HUES6 (cell line): ENCODE results near the gene GRID1.

Experiments used
- H3K27ac ChIP-seq: 2 replicates; pipeline ENCODE4 v1.7.0; 2013; ENCODE audit warnings: low read depth, mild to moderate bottlenecking, low read length, inconsistent platforms
- H3K27me3 ChIP-seq: 2 replicates; pipeline ENCODE4 v1.6.1; 2013; ENCODE audit warnings: low read length; ENCODE audit not compliant: control insufficient read depth, insufficient read depth
- H3K36me3 ChIP-seq: 2 replicates; pipeline ENCODE4 v1.6.1; 2013; ENCODE audit warnings: low read length; ENCODE audit not compliant: control insufficient read depth, insufficient read depth
- H3K4me1 ChIP-seq: 2 replicates; pipeline ENCODE4 v1.6.1; 2013; ENCODE audit warnings: low read length; ENCODE audit not compliant: control insufficient read depth, insufficient read depth
- H3K4me3 ChIP-seq: 2 replicates; pipeline ENCODE4 v1.5.1; 2013; ENCODE audit warnings: low read depth, low read length
- H3K9ac ChIP-seq: one replicate; pipeline ENCODE4 v1.6.1; 2013; ENCODE audit warnings: mild to moderate bottlenecking, low read length
- H3K9me3 ChIP-seq: 2 replicates; pipeline ENCODE4 v1.6.1; 2013; ENCODE audit warnings: low read depth, low read length; ENCODE audit not compliant: control insufficient read depth, insufficient read depth

The GRID1 gene

DNA sequence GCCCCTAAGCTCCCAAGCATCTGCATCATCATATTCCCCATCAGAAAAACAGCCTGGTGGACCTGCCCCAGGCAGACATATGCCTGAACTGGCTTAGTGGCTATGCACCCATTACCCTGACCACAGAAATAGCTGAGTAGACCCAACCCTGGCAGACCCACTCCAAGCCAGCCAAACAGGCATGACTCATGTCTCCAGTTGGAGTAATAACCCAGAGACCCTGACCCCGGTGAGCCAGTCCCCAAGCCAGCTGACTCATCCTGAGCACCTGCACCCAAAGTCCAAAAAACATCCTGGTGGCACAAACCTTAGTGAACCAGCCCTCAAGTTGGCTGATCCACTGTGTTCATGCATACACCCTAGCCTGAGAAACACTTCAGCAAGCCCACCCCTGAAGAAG is 555.9 kb downstream of the GRID1 start:
- Histone ChIP-seq H3K27me3 (no peaks in the 10 kb centered on the region), H3K4me3 (no peak overlapping the region), H3K9ac (no peak overlapping the region), H3K36me3 (no peaks in the 10 kb centered on the region), H3K4me1 (no peaks in the 10 kb centered on the region), H3K27ac (no peak overlapping the region), H3K9me3 (peaks cover 10% of the 10 kb centered on the region; the same call in 1 of the 2 replicates)

DNA sequence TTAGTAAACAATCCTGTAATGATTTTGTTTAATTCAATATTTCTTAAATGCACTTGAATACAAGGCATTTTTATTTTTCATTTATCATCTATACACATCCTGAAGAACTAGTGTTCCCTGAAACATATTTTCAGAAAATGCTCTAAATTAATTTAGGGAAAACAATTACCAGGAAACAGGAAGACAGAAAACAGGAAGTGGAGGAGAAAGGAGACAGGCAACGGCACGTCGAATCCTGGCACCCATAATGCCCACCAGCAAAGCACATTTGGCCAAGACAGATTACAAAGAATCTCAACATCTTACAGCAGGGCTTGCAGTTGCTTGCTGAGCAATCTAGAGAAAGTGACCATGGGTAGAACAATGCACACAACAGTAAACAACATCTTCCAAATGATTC is 571.1 kb downstream of the GRID1 start:
- Histone ChIP-seq H3K4me1 (no peaks in the 10 kb centered on the region), H3K36me3 (no peaks in the 10 kb centered on the region), H3K27me3 (no peaks in the 10 kb centered on the region), H3K9me3 (no peaks in the 10 kb centered on the region), H3K27ac (no peak overlapping the region), H3K9ac (no peak overlapping the region), H3K4me3 (no peak overlapping the region)

DNA sequence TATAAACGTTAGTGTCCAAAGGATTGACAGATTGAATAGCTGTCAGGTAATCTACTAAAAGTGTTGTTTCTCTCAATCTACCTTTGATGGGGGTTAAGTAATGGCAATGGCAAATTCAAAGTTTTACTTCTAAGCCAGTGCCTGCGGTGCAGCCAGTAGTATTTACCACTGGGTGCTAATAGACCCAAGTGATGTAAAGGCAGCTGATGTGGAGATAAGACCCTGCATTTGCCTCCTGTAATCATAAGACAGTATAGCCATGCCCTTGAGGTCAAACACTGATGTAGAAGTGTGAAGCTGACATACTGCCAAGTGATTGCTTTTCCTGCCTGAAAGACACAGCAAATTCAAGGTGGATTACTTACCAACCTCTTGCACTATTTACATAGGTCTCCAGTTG is 572.0 kb downstream of the GRID1 start:
- Histone ChIP-seq H3K36me3 (no peaks in the 10 kb centered on the region), H3K4me3 (no peak overlapping the region), H3K27me3 (no peaks in the 10 kb centered on the region), H3K4me1 (no peaks in the 10 kb centered on the region), H3K9ac (no peak overlapping the region), H3K27ac (no peak overlapping the region), H3K9me3 (no peaks in the 10 kb centered on the region)

DNA sequence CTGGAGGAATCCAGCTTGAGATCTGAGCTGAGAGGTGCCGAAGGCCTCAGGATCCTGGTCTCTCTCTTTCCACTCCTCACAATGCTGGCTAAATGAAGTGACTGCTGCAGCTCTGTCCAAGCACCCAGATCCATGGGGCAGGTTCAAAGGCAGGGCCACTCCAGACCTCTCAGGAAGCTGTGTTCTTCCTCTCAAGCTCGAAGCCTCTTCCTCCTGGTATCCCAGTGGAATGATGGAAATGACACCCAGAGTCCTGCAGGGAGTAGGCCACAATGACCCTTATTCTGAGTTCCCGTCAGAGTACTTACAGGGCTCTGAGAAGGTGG is 574.1 kb downstream of the GRID1 start:
- H3K4me1 ChIP-seq, result no peaks in the 10 kb centered on the region
- H3K27ac ChIP-seq, result no peak overlapping the region
- H3K4me3 ChIP-seq, result no peak overlapping the region
- no peak overlapping the region for H3K9ac ChIP-seq
- no peaks in the 10 kb centered on the region for H3K9me3 ChIP-seq
- no peaks in the 10 kb centered on the region for H3K36me3 ChIP-seq
- H3K27me3 ChIP-seq, result no peaks in the 10 kb centered on the region

DNA sequence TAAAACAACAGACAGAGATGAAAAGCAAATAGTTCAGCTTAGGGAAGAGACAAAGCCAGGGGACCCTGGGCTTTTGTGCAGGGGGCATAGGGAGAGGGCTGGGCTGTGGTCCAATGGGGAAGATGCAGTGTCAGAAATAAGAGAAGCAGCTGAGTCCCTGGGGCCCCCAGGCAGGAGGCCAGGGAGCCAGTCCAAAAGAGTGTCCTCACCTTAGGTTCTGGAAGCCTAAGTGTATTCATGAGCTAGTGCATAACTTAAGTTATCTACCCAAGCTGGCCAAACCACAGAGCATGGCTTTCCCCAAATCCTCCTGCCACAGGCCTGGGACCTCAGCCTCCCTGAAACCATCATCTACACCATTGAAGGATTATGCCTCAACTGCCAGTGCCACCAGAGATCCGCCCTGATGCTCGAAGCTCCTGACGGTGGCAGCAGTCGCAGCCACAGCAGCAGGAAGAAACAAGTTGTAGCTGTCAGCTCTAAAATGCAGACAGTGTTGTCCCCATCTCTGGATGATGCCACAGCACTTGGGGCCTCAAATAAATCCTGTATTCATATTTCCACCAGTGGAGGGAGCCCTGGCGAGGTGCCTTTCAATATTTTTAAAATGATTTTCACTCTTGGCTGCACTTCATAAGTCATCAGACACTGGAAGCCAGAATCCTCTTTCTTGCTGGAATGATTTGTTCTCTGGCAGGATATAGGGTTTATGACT is 574.6 kb downstream of the GRID1 start:
- no peaks in the 10 kb centered on the region for H3K9me3 ChIP-seq
- H3K27me3 ChIP-seq, result no peaks in the 10 kb centered on the region
- H3K9ac ChIP-seq, result no peak overlapping the region
- H3K27ac ChIP-seq, result no peak overlapping the region
- no peaks in the 10 kb centered on the region for H3K4me1 ChIP-seq
- no peak overlapping the region for H3K4me3 ChIP-seq
- no peaks in the 10 kb centered on the region for H3K36me3 ChIP-seq

DNA sequence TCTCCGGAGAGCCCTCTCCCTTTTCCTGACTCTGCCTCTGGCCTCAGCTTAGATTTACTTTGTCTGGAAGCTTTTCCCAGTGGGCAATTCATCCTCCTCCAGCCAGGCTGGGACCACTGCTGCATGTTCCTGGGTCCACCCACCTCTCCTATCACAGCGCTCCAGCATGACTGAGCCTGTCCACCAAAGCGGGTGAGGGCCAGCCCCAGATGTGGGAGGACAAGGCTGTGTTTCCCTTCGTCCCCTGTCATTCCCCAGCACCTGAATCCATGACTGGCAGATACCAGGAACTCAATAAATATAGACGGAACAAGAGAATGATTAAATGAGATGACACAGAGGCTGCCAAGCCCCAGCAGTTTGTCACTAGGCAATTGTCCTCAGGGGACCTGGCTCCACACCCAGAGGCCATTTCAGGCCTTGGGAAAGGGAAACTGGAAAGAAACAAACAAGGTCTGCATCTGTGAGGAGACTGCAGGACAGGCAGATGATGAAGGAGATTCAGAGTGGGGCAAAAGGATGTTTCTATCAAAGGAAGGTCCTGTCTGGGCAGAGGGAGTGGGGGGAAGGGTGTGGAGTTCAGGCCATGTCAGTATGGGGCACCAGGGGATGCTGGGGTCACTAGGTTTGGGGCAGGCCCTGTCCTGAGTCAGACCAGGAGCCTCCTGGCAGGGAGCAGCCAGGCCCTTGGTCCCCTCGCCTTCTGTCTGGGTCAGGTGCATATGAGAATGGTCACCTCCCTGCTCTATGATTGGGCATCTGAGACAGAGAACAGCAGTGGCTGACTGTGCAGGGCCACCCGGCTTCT is 576.4 kb downstream of the GRID1 start:
- no peak overlapping the region for H3K9ac ChIP-seq
- H3K27me3 ChIP-seq, result no peaks in the 10 kb centered on the region
- no peaks in the 10 kb centered on the region for H3K36me3 ChIP-seq
- H3K9me3 ChIP-seq, result no peaks in the 10 kb centered on the region
- H3K4me3 ChIP-seq, result no peak overlapping the region
- 0 out of 2 replicates have a peak, but pooled peaks cover 5% of the 10 kb centered on the region for H3K4me1 ChIP-seq
- no peak overlapping the region for H3K27ac ChIP-seq

DNA sequence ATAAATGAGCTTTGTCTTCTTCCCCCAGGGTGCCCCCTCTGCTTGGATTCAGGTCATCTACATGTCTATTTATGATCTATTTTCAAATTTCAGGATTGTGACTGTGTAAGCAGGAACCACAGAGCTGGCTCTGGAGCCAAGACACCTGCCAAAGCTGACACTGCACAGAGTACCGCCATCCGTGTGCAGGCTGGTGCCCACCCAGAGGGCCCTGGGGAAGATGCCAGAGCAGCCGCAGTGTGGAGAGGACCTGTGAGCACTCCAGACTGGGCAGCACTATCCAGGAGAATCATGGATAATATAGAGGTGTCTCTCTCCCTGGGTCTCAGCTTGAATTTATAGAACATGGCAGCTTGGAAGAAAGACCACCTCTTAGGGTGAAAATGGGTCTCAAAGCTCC is 577.5 kb downstream of the GRID1 start:
- 0 out of 2 replicates have a peak, but pooled peaks cover 5% of the 10 kb centered on the region for H3K4me1 ChIP-seq
- no peaks in the 10 kb centered on the region for H3K36me3 ChIP-seq
- H3K9ac ChIP-seq, result no peak overlapping the region
- no peaks in the 10 kb centered on the region for H3K9me3 ChIP-seq
- H3K4me3 ChIP-seq, result no peak overlapping the region
- H3K27me3 ChIP-seq, result no peaks in the 10 kb centered on the region; the same call in 1 of the 2 replicates
- H3K27ac ChIP-seq, result no peak overlapping the region

DNA sequence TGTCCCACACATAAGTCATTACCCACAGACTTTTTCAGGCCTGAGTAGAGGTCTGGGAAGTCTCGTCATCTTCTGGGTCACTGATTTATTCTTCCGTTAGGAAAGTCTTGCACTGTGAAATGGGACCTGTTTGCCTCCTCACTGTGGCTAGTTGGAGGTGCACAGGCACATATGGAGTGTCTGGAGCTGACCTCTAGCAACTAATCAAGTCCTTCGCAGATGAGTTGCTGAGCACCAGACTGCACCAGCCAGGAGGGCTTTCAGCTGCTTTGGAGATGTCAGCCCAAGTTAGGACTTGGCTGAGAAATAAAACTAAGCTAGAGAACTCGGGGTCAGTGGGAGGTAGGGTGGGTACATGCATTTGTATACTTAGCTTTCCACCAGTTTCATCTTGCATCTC is 578.0 kb downstream of the GRID1 start:
- no peak overlapping the region for H3K27ac ChIP-seq
- H3K4me3 ChIP-seq, result no peak overlapping the region
- 0 out of 2 replicates have a peak, but pooled peaks cover 5% of the 10 kb centered on the region for H3K4me1 ChIP-seq
- H3K9me3 ChIP-seq, result no peaks in the 10 kb centered on the region
- H3K27me3 ChIP-seq, result no peaks in the 10 kb centered on the region; the same call in 1 of the 2 replicates
- no peaks in the 10 kb centered on the region for H3K36me3 ChIP-seq
- no peak overlapping the region for H3K9ac ChIP-seq

DNA sequence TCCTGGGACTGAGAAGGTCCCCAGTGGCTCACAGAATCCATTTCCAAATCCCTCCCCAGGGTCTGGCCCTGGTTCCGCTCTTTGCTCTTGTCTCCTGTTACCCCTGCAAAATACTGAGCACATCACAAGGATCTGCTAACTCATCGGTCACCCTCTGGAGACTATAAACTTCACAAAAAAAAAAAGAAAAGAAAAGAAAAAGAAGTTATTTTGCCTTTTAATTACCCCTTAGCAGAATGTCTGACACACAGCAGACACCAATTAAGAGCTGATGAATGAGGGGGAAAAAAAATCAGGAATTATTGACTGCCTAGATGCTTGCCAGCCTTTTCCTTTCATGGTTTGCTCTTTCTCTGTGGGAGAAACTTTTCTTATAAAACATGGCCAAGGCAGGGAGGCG is 578.7 kb downstream of the GRID1 start:
- Histone ChIP-seq H3K9me3 (no peaks in the 10 kb centered on the region), H3K27ac (no peak overlapping the region), H3K36me3 (no peaks in the 10 kb centered on the region), H3K4me3 (no peak overlapping the region), H3K4me1 (0 out of 2 replicates have a peak, but pooled peaks cover 5% of the 10 kb centered on the region), H3K27me3 (no peaks in the 10 kb centered on the region; the same call in 1 of the 2 replicates), H3K9ac (no peak overlapping the region)

DNA sequence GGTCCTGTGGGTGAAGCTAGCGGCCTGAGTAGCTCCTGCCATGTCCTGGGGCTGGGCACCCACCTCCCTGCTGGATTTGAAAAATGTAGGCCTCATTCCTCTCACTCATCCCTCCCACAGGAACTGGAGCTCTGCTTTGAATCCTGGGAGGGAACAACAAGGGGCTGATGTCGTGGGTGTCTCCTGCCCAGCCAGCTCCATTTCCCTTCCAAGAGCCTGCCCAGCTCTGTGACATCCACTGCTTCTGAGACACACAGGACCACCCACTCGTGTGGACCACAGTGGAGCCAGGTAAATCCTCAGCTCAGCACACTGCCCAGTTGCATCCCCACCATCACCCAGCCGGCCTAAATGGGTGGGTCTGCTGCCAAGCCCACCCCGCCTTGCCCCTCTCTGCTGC is 579.2 kb downstream of the GRID1 start:
- H3K9me3 ChIP-seq, result no peaks in the 10 kb centered on the region
- H3K27me3 ChIP-seq, result no peaks in the 10 kb centered on the region; the same call in 1 of the 2 replicates
- H3K27ac ChIP-seq, result no peak overlapping the region
- H3K4me1 ChIP-seq, result 0 out of 2 replicates have a peak, but pooled peaks cover 5% of the 10 kb centered on the region
- H3K36me3 ChIP-seq, result no peaks in the 10 kb centered on the region
- no peak overlapping the region for H3K4me3 ChIP-seq
- H3K9ac ChIP-seq, result no peak overlapping the region

DNA sequence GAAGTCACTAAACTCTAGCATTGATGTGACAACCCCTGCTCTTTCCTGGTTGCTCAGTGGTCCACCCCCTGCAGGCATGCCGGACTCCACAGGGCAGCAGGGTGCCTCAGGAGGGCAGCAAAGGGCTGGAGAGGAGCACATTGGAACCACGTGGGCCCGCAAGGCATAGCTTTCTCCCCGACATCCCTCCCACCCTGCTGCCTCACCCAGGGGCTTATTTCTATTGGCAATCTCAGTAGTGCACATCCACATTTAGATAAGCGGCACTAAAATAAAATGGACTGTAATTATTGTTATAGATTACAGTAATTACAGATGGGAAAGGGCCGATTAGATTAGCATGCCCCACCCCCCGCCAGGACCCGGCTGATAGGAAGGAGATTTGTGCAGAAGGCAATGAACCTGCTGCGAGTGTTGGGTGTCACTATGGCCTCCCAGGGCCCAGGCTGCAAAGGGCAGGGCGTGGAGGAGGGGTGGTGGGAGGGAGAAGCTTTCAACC is 580.1 kb downstream of the GRID1 start:
- no peak overlapping the region for H3K4me3 ChIP-seq
- no peaks in the 10 kb centered on the region for H3K36me3 ChIP-seq
- H3K4me1 ChIP-seq, result 0 out of 2 replicates have a peak, but pooled peaks cover 5% of the 10 kb centered on the region
- H3K9me3 ChIP-seq, result no peaks in the 10 kb centered on the region
- H3K9ac ChIP-seq, result no peak overlapping the region
- no peaks in the 10 kb centered on the region; the same call in 1 of the 2 replicates for H3K27me3 ChIP-seq
- no peak overlapping the region for H3K27ac ChIP-seq
